Measurements from ENCODE around the gene ZFP36L1. TPM values are rescaled to one million over a fixed set of nuclear protein-coding genes. Genes with fewer than 3 reads are reported as not detected.

Gene ZFP36L1
- total and polyA plus RNA-seq, 2 of the 13 experiments (the other 11 are each of a cell fraction or from before 2014, with no cell fraction given): 7.4 to 10.2 TPM

DNA sequence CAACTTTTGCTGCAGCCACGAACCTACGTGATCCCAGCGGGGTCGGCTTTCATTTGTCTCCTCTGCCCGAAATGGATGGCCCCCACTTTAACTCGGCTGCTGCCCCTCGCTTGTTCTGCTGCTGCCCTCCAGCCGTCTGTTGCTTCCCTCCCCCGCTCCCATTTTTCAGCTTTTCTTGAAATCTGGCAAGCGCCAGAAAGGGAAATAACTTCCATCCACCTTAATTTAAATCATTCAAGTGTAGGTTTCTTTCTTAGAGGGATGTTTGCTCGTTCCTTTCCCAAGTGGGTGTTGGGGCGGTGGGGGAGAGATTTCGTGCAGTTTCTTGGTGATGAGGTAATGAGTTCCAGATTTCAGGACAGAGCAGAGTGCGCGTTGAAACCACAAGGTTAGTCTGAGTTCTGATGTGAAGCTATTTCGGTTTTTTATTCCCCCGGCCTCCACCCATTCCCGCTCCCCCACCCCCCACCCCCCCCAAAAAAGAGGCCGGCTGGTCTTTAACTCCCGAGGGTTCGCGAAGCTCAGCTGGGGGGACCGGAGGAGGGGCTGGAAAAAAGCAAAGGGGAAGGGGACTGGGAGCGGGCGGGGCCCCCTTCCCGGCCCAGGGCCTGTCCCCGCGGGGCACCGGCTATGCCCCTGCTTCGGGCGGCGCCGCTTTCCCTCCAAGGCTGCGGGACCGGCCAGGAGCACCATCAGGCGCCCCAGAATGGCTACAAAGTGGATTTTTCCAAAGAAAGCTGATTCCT lies 2.2 kb upstream of the ZFP36L1 start (continued):
- TF ChIP-seq ZNF10 (CRISPR knock-in tag; IDR thresholded peaks at IDR 0.05; ENCODE audit: borderline replicate concordance, low read depth) (no peak), ZNF335 (CRISPR knock-in tag; IDR thresholded peaks at IDR 0.05) (no peak), ZNF382 (CRISPR knock-in tag; IDR thresholded peaks at IDR 0.05; ENCODE audit: borderline replicate concordance) (no peak), ZFP41 (CRISPR knock-in tag; IDR thresholded peaks at IDR 0.05; ENCODE audit: borderline replicate concordance) (no peak), ZNF629 (CRISPR knock-in tag; conservative IDR thresholded peaks at IDR 0.05) (no peak)

- Histone ChIP-seq H3K79me2 (ENCODE audit: insufficient read depth, low read length) (peaks cover 50% of the 10 kb centered on the region), H3K4me3 (replicated peaks in 1 of 3; ENCODE audit: insufficient read depth in 1 of 3, low read depth in 2 of 3, low read length in 3 of 3) (peak overlapping the region; percentile 93 to 98 (median 94)), H3K27ac (ENCODE audit: extremely low read length, insufficient read depth, low read length) (peak overlapping the region; percentile 98), H3K36me3 (replicated peaks in 1 of 2; ENCODE audit: control insufficient read depth in 1 of 2, insufficient read depth in 2 of 2, low read length in 2 of 2) (peaks cover 4 to 23% of the 10 kb centered on the region in 2 experiments; a peak in 4 of 5 replicates), H4K20me1 (ENCODE audit: insufficient read depth, low read length) (peaks cover 30% of the 10 kb centered on the region), H2AFZ (ENCODE audit: low read length) (no peak overlapping the region), H3K9me3 (ENCODE audit: low read length) (no peaks in the 10 kb centered on the region), H3K4me1 (ENCODE audit: insufficient read depth, low read length) (peaks cover 40% of the 10 kb centered on the region), H3K9ac (ENCODE audit: insufficient read depth, low read depth, low read length) (peak overlapping the region; percentile 97), H3K27me3 (ENCODE audit: control insufficient read depth in 1 of 2, insufficient read depth in 2 of 2, low read length in 2 of 2) (no peaks in the 10 kb centered on the region; a peak in 1 of 5 replicates), H3K4me2 (ENCODE audit: low read depth, low read length) (peak overlapping the region; percentile 96)
- ChIA-PET POLR2A (interaction anchor here (1.1 to 5.6 kb wide), 13 partner anchors 10 to 273 kb away, joined by 3 to 74 read pairs (median 13); no protein-coding TSS in a partner anchor), CTCF (ENCODE audit: low intra/inter-chr PET ratio, low total read pairs) (no interaction called here)
- BruUV-seq (replicated peaks): TSS peak; percentile 25
- in situ Hi-C loops (cut with HindIII; ENCODE audit: extremely low pct_ligation_motif_present, low pct_unique_long_range_greater_than_20kb): loop anchor here (5.0 kb wide), 1 partner anchor 82 kb away; no protein-coding TSS in a partner anchor
- 0 out of 3 replicates have a peak, but pooled peaks have one; percentile 1 for ATAC-seq
- peak; percentile 74 for DNase-seq (ENCODE audit: low spot score)
- FAIRE-seq: no peak
- 5% methylated on average over 18 of the region's 41 CpGs for WGBS (ENCODE audit: low lambda C conversion rate)
- intact Hi-C loops (cut with micrococcal nuclease; ENCODE audit: unreplicated experiment): no loop called here
- TF ChIP-seq NKX3-1 (CRISPR knock-in tag; IDR thresholded peaks at IDR 0.05) (no peak), ZBTB49 (CRISPR knock-in tag; IDR thresholded peaks at IDR 0.05; ENCODE audit: borderline replicate concordance) (no peak), DMAP1 (CRISPR knock-in tag; IDR thresholded peaks at IDR 0.05) (peak; percentile 84), TSC22D2 (CRISPR knock-in tag; IDR thresholded peaks at IDR 0.05; ENCODE audit: borderline replicate concordance) (no peak), ZNF563 (CRISPR knock-in tag; IDR thresholded peaks at IDR 0.05) (peak; percentile 48; the same call in 1 of the 2 replicates), ZFP36L2 (CRISPR knock-in tag; IDR thresholded peaks at IDR 0.05) (no peak), ZBTB39 (CRISPR knock-in tag; IDR thresholded peaks at IDR 0.05) (no peak), ZNF546 (CRISPR knock-in tag; conservative IDR thresholded peaks at IDR 0.05) (no peak), IRX3 (CRISPR knock-in tag; IDR thresholded peaks at IDR 0.05; ENCODE audit: borderline replicate concordance, low read depth) (no peak)
- TF ChIP-seq, protein P1, sequence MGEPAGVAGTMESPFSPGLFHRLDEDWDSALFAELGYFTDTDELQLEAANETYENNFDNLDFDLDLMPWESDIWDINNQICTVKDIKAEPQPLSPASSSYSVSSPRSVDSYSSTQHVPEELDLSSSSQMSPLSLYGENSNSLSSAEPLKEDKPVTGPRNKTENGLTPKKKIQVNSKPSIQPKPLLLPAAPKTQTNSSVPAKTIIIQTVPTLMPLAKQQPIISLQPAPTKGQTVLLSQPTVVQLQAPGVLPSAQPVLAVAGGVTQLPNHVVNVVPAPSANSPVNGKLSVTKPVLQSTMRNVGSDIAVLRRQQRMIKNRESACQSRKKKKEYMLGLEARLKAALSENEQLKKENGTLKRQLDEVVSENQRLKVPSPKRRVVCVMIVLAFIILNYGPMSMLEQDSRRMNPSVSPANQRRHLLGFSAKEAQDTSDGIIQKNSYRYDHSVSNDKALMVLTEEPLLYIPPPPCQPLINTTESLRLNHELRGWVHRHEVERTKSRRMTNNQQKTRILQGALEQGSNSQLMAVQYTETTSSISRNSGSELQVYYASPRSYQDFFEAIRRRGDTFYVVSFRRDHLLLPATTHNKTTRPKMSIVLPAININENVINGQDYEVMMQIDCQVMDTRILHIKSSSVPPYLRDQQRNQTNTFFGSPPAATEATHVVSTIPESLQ (CRISPR knock-in tag; conservative IDR thresholded peaks at IDR 0.05): no peak
Measured at GRCh38 chr14:68794130-68794850, 1.4 kb upstream of the ZFP36L1 start.

All from HepG2 (cell line).